Measurements from ENCODE around the gene OR56A3. TPM values are rescaled to one million over a fixed set of nuclear protein-coding genes. Genes with fewer than 3 reads are reported as not detected.

The OR56A3 gene
- total RNA-seq, 1 experiment from 2014 or later, result not detected

DNA sequence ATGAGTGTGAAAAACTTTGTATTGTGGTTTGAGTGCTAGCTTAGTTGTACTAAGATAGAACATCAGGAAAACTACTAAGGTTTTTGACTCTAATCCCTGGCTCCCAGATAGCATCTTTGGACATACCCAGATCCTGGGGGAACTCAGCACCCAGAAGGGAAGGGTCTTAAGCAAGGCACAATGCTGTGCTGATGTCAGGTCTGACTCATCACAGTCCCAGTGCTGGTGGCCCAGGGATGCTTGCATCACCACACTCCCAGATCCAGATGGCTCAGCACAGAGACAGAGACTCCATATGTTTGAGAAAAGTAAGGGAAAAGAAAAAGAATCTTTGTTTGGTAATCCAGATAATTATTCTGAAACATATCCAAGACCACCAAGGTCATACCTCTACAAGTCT is 18.3 kb upstream of the OR56A3 start:
- Histone ChIP-seq H3K79me2 (ENCODE audit: insufficient read depth, low read length) (no peaks in the 10 kb centered on the region), H2AFZ (ENCODE audit: low read depth, low read length, poor library complexity, severe bottlenecking) (no peak overlapping the region), H3K9ac (ENCODE audit: low read length) (no peak overlapping the region), H3K36me3 (ENCODE audit: control insufficient read depth in 1 of 2, insufficient read depth in 2 of 2, low read length in 2 of 2) (no peaks in the 10 kb centered on the region), H3K27ac (ENCODE audit: low read depth, low read length) (no peak overlapping the region), H3K9me2 (ENCODE audit: insufficient read depth) (no peaks in the 10 kb centered on the region), H3K9me3 (ENCODE audit: control insufficient read depth in 1 of 2, insufficient read depth in 1 of 2, low read depth in 1 of 2, low read length in 2 of 2) (no peaks in the 10 kb centered on the region), H3K4me1 (ENCODE audit: control insufficient read depth in 1 of 2, insufficient read depth in 2 of 2, low read length in 2 of 2) (peaks cover 0 to 11% of the 10 kb centered on the region in 2 experiments; a peak in 2 of 4 replicates), H3K27me3 (ENCODE audit: insufficient read depth, low read length) (peaks cover 3% of the 10 kb centered on the region; the same call in 1 of the 2 replicates), H3K4me2 (ENCODE audit: low read length) (no peak overlapping the region), H3K4me3 (replicated peaks in 1 of 2; ENCODE audit: low read depth in 1 of 2, low read length in 2 of 2) (no peak overlapping the region), H4K20me1 (ENCODE audit: insufficient read depth) (no peaks in the 10 kb centered on the region)
- no peak for DNase-seq (ENCODE audit: low read depth, low spot score)
- ChIA-PET CTCF (interaction anchor here (1.0 kb wide), 1 partner anchor 33 kb away, joined by 3 read pairs; no protein-coding TSS in a partner anchor), POLR2A (no interaction called here), RAD21 (ENCODE audit: low non-redundant PET in 1 of 2, low total read pairs in 2 of 2, uncharacterized antibody in 2 of 2, unreplicated experiment in 2 of 2) (no interaction called here)
- TF ChIP-seq TCF7L2 (IDR thresholded peaks at IDR 0.05; ENCODE audit: borderline replicate concordance, extremely low read depth, insufficient read depth, insufficient read length) (no peak), SRF (IDR thresholded peaks at IDR 0.05; ENCODE audit: low read depth) (no peak), EZH2phosphoT487 (IDR thresholded peaks at IDR 0.05; ENCODE audit: borderline replicate concordance) (no peak), ZFX (IDR thresholded peaks at IDR 0.05) (no peak)
- TF ChIP-seq, protein P1, sequence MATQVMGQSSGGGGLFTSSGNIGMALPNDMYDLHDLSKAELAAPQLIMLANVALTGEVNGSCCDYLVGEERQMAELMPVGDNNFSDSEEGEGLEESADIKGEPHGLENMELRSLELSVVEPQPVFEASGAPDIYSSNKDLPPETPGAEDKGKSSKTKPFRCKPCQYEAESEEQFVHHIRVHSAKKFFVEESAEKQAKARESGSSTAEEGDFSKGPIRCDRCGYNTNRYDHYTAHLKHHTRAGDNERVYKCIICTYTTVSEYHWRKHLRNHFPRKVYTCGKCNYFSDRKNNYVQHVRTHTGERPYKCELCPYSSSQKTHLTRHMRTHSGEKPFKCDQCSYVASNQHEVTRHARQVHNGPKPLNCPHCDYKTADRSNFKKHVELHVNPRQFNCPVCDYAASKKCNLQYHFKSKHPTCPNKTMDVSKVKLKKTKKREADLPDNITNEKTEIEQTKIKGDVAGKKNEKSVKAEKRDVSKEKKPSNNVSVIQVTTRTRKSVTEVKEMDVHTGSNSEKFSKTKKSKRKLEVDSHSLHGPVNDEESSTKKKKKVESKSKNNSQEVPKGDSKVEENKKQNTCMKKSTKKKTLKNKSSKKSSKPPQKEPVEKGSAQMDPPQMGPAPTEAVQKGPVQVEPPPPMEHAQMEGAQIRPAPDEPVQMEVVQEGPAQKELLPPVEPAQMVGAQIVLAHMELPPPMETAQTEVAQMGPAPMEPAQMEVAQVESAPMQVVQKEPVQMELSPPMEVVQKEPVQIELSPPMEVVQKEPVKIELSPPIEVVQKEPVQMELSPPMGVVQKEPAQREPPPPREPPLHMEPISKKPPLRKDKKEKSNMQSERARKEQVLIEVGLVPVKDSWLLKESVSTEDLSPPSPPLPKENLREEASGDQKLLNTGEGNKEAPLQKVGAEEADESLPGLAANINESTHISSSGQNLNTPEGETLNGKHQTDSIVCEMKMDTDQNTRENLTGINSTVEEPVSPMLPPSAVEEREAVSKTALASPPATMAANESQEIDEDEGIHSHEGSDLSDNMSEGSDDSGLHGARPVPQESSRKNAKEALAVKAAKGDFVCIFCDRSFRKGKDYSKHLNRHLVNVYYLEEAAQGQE (IDR thresholded peaks at IDR 0.05; ENCODE audit: low read depth), result no peak
- TF ChIP-seq, protein P2, sequence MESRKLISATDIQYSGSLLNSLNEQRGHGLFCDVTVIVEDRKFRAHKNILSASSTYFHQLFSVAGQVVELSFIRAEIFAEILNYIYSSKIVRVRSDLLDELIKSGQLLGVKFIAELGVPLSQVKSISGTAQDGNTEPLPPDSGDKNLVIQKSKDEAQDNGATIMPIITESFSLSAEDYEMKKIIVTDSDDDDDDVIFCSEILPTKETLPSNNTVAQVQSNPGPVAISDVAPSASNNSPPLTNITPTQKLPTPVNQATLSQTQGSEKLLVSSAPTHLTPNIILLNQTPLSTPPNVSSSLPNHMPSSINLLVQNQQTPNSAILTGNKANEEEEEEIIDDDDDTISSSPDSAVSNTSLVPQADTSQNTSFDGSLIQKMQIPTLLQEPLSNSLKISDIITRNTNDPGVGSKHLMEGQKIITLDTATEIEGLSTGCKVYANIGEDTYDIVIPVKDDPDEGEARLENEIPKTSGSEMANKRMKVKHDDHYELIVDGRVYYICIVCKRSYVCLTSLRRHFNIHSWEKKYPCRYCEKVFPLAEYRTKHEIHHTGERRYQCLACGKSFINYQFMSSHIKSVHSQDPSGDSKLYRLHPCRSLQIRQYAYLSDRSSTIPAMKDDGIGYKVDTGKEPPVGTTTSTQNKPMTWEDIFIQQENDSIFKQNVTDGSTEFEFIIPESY (IDR thresholded peaks at IDR 0.05; ENCODE audit: extremely low read depth, insufficient replicate concordance, low read length), result no peak
- no TSS peak for BruUV-seq (replicated peaks)
- ATAC-seq, result no peak
- intact Hi-C loops (cut with micrococcal nuclease), result no loop called here
